ENCODE data around the gene PHF8. TPM values are rescaled to one million over a fixed set of nuclear protein-coding genes. Genes with fewer than 3 reads are reported as not detected.

PHF8 gene
- total RNA-seq, 1 donor from 2014 or later, result 9.0 TPM

- no peak for DNase-seq
- Histone ChIP-seq H3K27ac (replicated peaks) (no peak overlapping the region), H3K4me1 (no peaks in the 10 kb centered on the region), H3K27me3 (ENCODE audit: low read depth) (no peaks in the 10 kb centered on the region), H3K36me3 (no peaks in the 10 kb centered on the region), H3K9me3 (replicated peaks) (no peaks in the 10 kb centered on the region), H3K4me3 (no peak overlapping the region)
- intact Hi-C loops (cut with micrococcal nuclease), result no loop called here
- TF ChIP-seq CTCF (IDR thresholded peaks at IDR 0.05; ENCODE audit: borderline replicate concordance), result no peak
Observed at GRCh38 chrX:53918702-53919101, 125.6 kb downstream of the PHF8 start.

- Histone ChIP-seq H3K36me3 (no peaks in the 10 kb centered on the region), H3K27me3 (ENCODE audit: low read depth) (no peaks in the 10 kb centered on the region), H3K4me3 (no peak overlapping the region), H3K9me3 (replicated peaks) (no peaks in the 10 kb centered on the region), H3K27ac (replicated peaks) (no peak overlapping the region), H3K4me1 (no peaks in the 10 kb centered on the region)
- intact Hi-C loops (cut with micrococcal nuclease), result no loop called here
- TF ChIP-seq CTCF (IDR thresholded peaks at IDR 0.05; ENCODE audit: borderline replicate concordance), result no peak
- no peak for DNase-seq
Observed at GRCh38 chrX:53900623-53901022, 143.7 kb downstream of the PHF8 start.

GRCh38 chrX:53895270-53895669 lies 149.0 kb downstream of the PHF8 start:
- H3K4me1 ChIP-seq, result no peaks in the 10 kb centered on the region
- TF ChIP-seq CTCF (IDR thresholded peaks at IDR 0.05; ENCODE audit: borderline replicate concordance), result no peak
- H3K4me3 ChIP-seq, result no peak overlapping the region
- no peaks in the 10 kb centered on the region for H3K27me3 ChIP-seq (ENCODE audit: low read depth)
- H3K36me3 ChIP-seq, result no peaks in the 10 kb centered on the region
- DNase-seq, result no peak
- H3K27ac ChIP-seq (replicated peaks), result no peak overlapping the region
- H3K9me3 ChIP-seq (replicated peaks), result no peaks in the 10 kb centered on the region
- intact Hi-C loops (cut with micrococcal nuclease), result no loop called here

Other genes with a start within 250 kb of the PHF8 start
- 6.0 TPM for gene FAM120C, start 138.8 kb upstream of the PHF8 start, total RNA-seq

All from left ventricle myocardium inferior (tissue), 1 donor.